Stimulated activated CD4-positive, alpha-beta T cell treated with anti-CD3 and anti-CD28 coated beads, Interleukin-4, amount 100 ng/mL, for 48 hours (primary cell): ENCODE measurements around the gene TTYH1.
"Not testable (repeated sequence)": the region's sequence is repeated elsewhere in the genome, so short reads cannot be mapped to it uniquely, and the experiment has no call there.

Experiments used
- DNase-seq, 2 donors: peaks; one replicate each; pipeline ENCODE4 v3.0.0-alpha.2; 2020; ENCODE audit warnings: low read depth in 2 of 2

TTYH1 gene

GRCh38 chr19:54460230-54461005 is 45.2 kb downstream of the TTYH1 start:
- DNase-seq: no peak

GRCh38 chr19:54461210-54461609 is 45.9 kb downstream of the TTYH1 start:
- DNase-seq: no peak

GRCh38 chr19:54461613-54462012 is 46.3 kb downstream of the TTYH1 start:
- no peak for DNase-seq

GRCh38 chr19:54462047-54462654 is 46.9 kb downstream of the TTYH1 start:
- no peak for DNase-seq

- peak; percentile 46 to 60 for DNase-seq
Observed at GRCh38 chr19:54462655-54463530, 47.6 kb downstream of the TTYH1 start.

- DNase-seq: peak; percentile 97 to 98
Observed at GRCh38 chr19:54463531-54464043, 48.3 kb downstream of the TTYH1 start, which contains the start of gene LENG9. Gene LENG9, minus strand, starts transcription at chr19:54463778. Its CDS starts 252 bp downstream, at chr19:54463526.

- DNase-seq: peak; percentile 85 to 88
Observed at GRCh38 chr19:54464044-54464629, 48.9 kb downstream of the TTYH1 start.

GRCh38 chr19:54464630-54465425 is 49.6 kb downstream of the TTYH1 start:
- peak; percentile 77 to 83 for DNase-seq

GRCh38 chr19:54465426-54466109 is 50.3 kb downstream of the TTYH1 start:
- no peak for DNase-seq

- not testable (repeated sequence) for DNase-seq
Observed at GRCh38 chr19:54466110-54466480, 50.8 kb downstream of the TTYH1 start.

GRCh38 chr19:54469496-54469934 is 54.3 kb downstream of the TTYH1 start:
- no peak for DNase-seq

GRCh38 chr19:54470276-54470887 is 55.1 kb downstream of the TTYH1 start:
- DNase-seq: no peak

- no peak for DNase-seq
Observed at GRCh38 chr19:54470991-54471782, 55.9 kb downstream of the TTYH1 start.

GRCh38 chr19:54473071-54473891 is 58.0 kb downstream of the TTYH1 start, which contains the start of gene CDC42EP5:
Gene CDC42EP5, minus strand, starts transcription at chr19:54473296. Its CDS starts 7,749 bp downstream, at chr19:54465547.
- DNase-seq: no peak

- no peak for DNase-seq
Observed at GRCh38 chr19:54473892-54474372, 58.7 kb downstream of the TTYH1 start.

- no peak for DNase-seq
Observed at GRCh38 chr19:54475706-54476105, 60.4 kb downstream of the TTYH1 start.

GRCh38 chr19:54477650-54478049 is 62.4 kb downstream of the TTYH1 start:
- DNase-seq: no peak
